ENCODE data around the gene CNOT1. TPM values are rescaled to one million over a fixed set of nuclear protein-coding genes. Genes with fewer than 3 reads are reported as not detected.

CNOT1 gene
- total RNA-seq, result 100 to 1,000 TPM; 122 to 257 (median 178) TPM

DNA sequence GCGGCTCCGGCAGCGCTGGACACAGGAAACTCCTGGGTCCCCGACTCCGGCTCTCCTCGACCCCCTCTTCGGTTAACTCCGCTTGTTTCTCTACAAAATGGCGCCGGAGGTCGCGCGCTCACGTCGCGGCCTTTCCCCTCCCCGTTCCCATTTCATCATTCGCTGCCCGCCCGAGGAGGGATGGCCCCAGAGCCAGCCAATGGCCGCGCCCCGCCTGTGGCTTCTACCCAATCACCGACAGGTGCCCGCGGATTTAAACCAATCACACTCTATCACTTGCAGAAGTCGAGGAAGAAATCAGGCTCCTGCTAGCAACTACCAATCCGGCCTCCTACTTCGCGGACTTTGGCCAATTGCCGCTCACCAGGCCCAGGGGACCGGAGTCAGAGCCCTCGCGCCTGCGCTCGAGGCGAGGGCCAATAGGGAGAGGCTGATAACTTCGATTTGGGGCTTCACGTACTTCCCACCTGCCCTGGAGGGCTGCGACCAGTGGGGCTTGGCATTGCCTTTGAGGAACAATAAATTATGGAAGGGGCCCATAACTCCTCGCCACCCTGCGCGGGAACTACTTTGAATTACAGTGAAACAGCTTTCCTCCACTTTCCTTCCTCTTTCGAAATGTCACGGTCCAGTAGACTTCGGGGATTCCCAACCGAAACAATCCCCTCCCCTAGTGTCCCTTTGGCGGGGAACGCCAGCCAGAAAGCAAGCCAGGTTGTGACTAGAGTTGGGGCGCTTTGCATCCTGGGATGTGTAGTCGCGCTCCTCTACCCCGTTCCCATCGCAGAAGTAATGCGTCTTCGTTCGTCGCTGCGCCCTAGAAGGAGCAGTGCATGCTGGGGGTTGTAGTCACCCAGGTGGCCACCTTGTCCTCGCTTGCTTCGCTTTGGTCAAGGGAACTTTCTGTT, at the start of gene CNOT1:
CNOT1 (minus strand) TSS at position 94 of the 908 bp plus-strand sequence. CDS start 30,489 bp downstream, outside the sequence.
- peak; percentile 98 for DNase-seq
- intact Hi-C loops (cut with DNase I; ENCODE audit: low total_unique reads) (no loop called here), in situ Hi-C loops (cut with MboI; ENCODE audit: low pct_ligation_motif_present in 1 of 4, low pct_unique_long_range_greater_than_20kb in 1 of 4, low sequenced_read_pairs in 3 of 4) (no loop called here)
- H3K27me3 ChIP-seq, result no peaks in the 10 kb centered on the region
- peak within 1 kb of the TSS; percentile 96 to 100 (median 98) for H3K27ac ChIP-seq
- H3K9me3 ChIP-seq, result no peaks in the 10 kb centered on the region
- peak; percentile 86 for TF ChIP-seq POLR2A (IDR thresholded peaks at IDR 0.05)
- TF ChIP-seq CTCF (IDR thresholded peaks at IDR 0.05), result peak in 2 of 5 experiments; percentile 20 to 24
- TF ChIP-seq POLR2AphosphoS5 (IDR thresholded peaks at IDR 0.05), result peak; percentile 78 to 92 (median 87)
- no peak for TF ChIP-seq EP300 (IDR thresholded peaks at IDR 0.05; ENCODE audit: low read depth)
- peaks cover 0 to 5% (median 0%) of the 10 kb centered on the region in 4 donors for H3K36me3 ChIP-seq
- WGBS, 2 donors (ENCODE audit: low coverage in 1 of 2), result 0% methylated on average over 61 of the region's 61 CpGs; no CpG with 5 or more reads in 1 of the 2 donors
- peak within 1 kb of the TSS; percentile 84 to 99 (median 91) for H3K4me3 ChIP-seq
- H3K4me1 ChIP-seq, result peaks cover 6 to 34% (median 16%) of the 10 kb centered on the region in 4 donors

- Histone ChIP-seq H3K36me3 (peaks cover 0 to 9% (median 0%) of the 10 kb centered on the region in 4 donors), H3K9me3 (no peaks in the 10 kb centered on the region), H3K27ac (no peak overlapping the region), H3K27me3 (no peaks in the 10 kb centered on the region), H3K4me1 (peaks cover 3 to 10% (median 5%) of the 10 kb centered on the region in 4 donors), H3K4me3 (no peak overlapping the region)
- 66% methylated on average over 3 of the region's 3 CpGs; no CpG with 5 or more reads in 1 of the 2 donors for WGBS, 2 donors (ENCODE audit: low coverage in 1 of 2)
- DNase-seq, result no peak
- in situ Hi-C loops (cut with MboI; ENCODE audit: low pct_ligation_motif_present in 1 of 4, low pct_unique_long_range_greater_than_20kb in 1 of 4, low sequenced_read_pairs in 3 of 4) (no loop called here), intact Hi-C loops (cut with DNase I; ENCODE audit: low total_unique reads) (no loop called here)
- no peak for TF ChIP-seq EP300 (IDR thresholded peaks at IDR 0.05; ENCODE audit: low read depth)
- TF ChIP-seq POLR2AphosphoS5 (IDR thresholded peaks at IDR 0.05), result no peak
- TF ChIP-seq CTCF (IDR thresholded peaks at IDR 0.05), result peak in 2 of 5 experiments; percentile 11 to 13
Measured at GRCh38 chr16:58678716-58679115, 49.1 kb upstream of the CNOT1 start.

DNA sequence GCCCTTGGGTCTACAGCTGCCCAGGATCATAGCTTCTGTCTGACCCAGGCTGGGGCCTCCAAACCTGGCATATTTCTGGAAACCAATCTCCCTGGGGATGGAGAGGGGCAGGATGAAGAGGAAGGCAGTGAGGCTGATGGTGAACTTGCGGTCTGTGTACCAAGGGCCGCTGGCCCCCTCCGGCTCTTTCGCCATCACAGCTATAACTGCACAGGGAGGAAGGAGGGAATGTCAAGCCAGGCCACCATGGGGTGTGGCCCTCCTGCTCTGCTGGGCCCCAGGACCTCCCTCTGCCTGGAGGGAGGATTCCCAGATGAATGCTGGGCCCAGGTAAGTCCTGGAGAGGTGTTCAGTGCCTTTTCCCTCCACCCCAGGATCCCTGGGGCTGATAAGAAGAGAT, 48.6 kb upstream of the CNOT1 start:
- Histone ChIP-seq H3K36me3 (peaks cover 0 to 9% (median 0%) of the 10 kb centered on the region in 4 donors), H3K27me3 (no peaks in the 10 kb centered on the region), H3K4me1 (peaks cover 0 to 5% (median under 1%) of the 10 kb centered on the region in 4 donors), H3K4me3 (no peak overlapping the region), H3K9me3 (no peaks in the 10 kb centered on the region), H3K27ac (no peak overlapping the region)
- in situ Hi-C loops (cut with MboI; ENCODE audit: low pct_ligation_motif_present in 1 of 4, low pct_unique_long_range_greater_than_20kb in 1 of 4, low sequenced_read_pairs in 3 of 4) (no loop called here), intact Hi-C loops (cut with DNase I; ENCODE audit: low total_unique reads) (no loop called here)
- TF ChIP-seq POLR2AphosphoS5 (IDR thresholded peaks at IDR 0.05) (no peak), CTCF (IDR thresholded peaks at IDR 0.05) (no peak), EP300 (IDR thresholded peaks at IDR 0.05; ENCODE audit: low read depth) (no peak), POLR2A (IDR thresholded peaks at IDR 0.05) (no peak)
- WGBS, 2 donors (ENCODE audit: low coverage in 1 of 2), result 97% methylated on average over 4 of the region's 4 CpGs; no CpG with 5 or more reads in 1 of the 2 donors
- DNase-seq, result no peak

DNA sequence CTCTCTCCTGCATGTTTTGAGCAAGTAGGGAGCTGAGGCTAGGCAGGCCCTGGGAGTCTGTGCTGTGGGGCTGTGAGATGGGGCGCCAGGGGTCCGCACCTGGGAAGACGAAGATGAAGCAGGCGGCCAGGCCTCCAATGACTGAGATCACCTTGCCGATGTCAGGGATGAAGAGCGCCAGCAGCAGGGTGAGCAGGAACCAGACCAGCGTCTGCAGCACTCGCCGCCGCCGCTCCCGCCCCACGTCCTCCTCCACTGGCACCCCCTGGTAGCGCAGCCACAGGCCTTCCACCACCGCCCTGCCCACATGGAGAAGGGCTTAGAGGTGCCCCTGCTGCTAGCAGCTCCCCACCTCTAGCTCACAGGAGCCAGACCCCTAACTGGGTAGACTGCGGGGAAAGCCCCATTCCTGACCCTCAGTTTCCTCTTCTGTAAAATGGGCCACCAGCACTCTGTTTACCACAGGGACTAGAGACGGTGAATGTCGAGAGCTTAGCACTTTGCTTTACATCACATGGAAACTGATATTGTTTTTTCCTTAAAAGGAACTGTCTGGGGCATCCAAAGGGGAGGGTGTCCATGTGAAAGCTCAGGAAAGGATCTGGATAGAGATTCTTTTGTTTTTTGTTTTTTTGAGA, 41.4 kb upstream of the CNOT1 start:
- no peak for DNase-seq
- in situ Hi-C loops (cut with MboI; ENCODE audit: low pct_ligation_motif_present in 1 of 4, low pct_unique_long_range_greater_than_20kb in 1 of 4, low sequenced_read_pairs in 3 of 4), result loop anchor here in 2 of 4 donors (25.0 kb wide), 2 partner anchors 334 to 659 kb away; partner anchors contain the start of genes USB1 (in 1 of the 2) and ZNF319 (in 1 of the 2)
- no peak overlapping the region for H3K27ac ChIP-seq
- H3K27me3 ChIP-seq, result no peaks in the 10 kb centered on the region
- intact Hi-C loops (cut with DNase I; ENCODE audit: low total_unique reads), result no loop called here
- H3K4me1 ChIP-seq, result no peaks in the 10 kb centered on the region
- no peak for TF ChIP-seq CTCF (IDR thresholded peaks at IDR 0.05)
- 94 to 100% methylated on average over 1 to 18 of the region's 18 CpGs for WGBS, 2 donors (ENCODE audit: low coverage in 1 of 2)
- no peak overlapping the region for H3K4me3 ChIP-seq
- no peaks in the 10 kb centered on the region for H3K9me3 ChIP-seq
- H3K36me3 ChIP-seq, result no peaks in the 10 kb centered on the region

All from transverse colon (tissue), 4 donors.